NCI-H1092 treated with DMSO at 0.1 percent for 48 hours (cell line): ENCODE measurements around the gene STAT2.
A peak's percentile ranks its signal among the peaks of the same experiment; 100 is the strongest.
"Not testable (repeated sequence)": the region's sequence is repeated elsewhere in the genome, so short reads cannot be mapped to it uniquely, and the experiment has no call there.

Experiments
- DNase-seq: peaks from one replicate; lab custom pipeline; 2025; lab: John Stamatoyannopoulos, UW

STAT2 gene

DNA sequence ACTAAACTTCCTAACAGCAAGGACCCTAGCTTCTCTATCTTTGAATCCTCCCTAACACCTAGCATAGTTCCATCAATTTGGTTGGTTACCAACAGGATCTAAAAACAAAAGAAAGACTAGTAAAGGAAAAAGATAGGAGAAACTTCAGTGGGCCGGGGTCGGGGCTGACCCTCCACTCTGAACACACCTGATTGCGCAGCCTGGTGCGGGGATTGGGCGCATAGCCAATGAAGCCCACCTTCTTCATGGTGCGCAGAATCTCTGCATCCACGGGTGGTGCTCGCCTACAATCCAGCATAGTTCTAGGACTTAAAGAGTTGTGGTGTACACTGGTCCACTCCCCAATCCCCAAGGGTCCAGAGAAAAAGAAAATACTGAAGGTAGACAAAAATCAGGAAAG, 33.8 kb downstream of the STAT2 start:
- no peak for DNase-seq

DNA sequence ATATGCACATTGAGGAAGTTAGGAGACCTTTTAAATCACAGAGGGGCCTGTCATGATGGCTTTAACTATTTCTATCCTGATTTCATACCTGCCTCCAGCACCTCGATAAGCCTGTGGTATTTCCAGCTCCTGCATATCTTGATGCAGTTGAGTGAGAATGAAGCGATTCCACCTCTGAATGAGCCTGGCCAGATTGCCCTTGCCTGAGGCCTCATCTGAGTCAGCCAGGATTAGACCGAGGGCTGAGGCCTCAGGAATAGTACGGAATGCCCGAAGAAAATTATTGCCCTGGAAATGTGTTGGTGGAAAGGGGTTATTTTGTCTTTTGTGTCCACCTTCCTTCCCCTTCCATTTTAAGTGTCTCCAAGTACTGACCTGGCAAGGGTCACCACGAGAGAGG, 35.7 kb downstream of the STAT2 start:
- no peak for DNase-seq

DNA sequence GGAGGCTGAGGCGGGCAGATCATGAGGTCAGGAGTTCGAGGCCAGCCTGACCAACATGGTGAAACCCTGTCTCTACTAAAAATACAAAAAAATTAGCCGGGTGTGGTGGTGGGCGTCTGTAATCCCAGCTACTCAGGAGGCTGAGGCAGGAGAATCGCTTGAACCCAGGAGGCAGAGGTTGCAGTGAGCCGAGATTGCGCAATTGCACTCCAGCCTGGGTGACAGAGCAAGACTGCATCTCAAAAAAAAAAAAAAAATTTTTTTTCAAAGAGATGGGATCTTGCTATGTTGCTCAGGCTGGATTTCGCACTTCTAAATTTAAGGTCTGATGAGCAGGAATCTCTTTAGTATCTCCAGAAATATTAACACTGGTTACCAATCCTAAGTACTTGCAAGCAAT, 38.3 kb downstream of the STAT2 start:
- DNase-seq: not testable (repeated sequence)

DNA sequence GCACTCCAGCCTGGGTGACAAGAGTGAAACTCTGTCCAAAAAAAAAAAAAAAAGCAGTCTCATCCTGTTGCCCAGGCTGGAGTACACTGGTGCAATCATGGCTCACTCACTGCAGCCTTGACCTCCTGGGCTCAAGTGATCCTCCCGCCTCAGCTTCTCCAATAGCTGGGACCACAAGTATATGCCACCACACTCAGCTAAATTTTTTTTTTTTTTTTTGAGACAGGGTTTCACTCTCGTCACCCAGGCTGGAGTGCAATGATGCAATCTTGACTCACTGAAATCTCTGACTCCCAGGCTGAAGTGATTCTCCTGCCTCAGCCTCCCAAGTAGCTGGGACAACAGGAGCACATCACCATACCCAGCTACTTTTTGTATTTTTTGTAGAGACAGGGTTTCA, 38.9 kb downstream of the STAT2 start:
- DNase-seq: no peak

DNA sequence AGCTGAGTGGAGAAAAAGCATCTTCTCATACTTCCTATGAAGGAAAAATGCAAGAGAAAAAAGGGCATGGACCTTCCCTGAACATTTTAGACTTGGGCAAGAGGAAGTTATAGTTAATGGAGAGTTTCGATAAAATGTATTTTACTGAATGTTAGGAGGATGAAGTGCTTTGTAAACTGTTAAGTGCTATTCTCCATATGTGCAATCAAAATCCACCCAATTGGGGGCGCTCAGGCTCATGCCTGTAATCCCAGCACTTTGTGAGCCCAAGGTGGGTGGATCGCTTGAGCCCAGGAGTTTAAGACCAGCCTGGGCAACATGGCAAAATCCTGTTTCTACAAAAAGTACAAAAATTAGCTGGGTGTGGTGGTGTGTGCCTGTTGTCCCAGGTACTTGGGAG, 42.2 kb downstream of the STAT2 start:
- DNase-seq: no peak

DNA sequence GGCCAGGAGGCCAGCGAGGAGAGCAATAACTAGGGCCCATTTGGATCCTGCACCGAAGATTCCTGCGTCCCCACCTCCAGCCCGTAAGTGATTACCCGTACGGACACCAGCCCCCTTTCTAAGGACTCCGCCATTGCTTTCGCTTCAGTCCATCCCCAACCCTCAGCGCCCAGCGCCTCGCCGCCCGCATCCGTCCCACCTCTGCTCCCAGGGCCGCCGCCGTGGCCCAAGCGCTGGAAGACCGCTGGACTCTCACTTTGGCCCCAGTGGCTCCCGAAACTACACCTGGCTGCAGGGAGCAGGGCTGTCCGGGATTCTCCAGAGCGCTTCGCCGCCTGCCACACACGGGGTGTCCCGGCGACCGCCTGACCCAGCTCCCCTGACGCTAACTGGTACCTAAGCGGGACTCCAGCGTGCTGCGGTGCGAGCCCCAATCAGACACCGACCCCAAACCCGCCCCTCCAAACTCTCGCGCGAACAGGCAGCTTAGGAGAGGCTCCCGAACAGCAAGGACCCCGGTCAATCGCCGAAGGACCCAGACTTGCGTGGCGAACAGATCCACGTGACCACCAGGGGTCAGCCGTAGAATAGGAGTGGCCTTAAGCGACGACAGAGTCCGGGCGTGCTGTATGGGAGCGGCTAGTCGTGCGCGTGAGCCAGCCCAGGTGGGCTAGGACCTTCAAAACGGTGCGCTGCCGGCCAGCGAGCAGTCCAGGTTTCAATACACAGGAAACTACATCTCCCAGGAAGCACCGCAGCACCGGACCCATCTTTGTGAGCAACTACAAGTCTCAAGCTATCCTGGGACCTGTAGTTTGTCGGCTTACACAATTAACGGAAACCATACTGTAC, 44.1 kb downstream of the STAT2 start, which contains the start of gene CNPY2:
TSS of gene CNPY2 (minus strand) at position 367 of the 852 bp plus-strand sequence. CDS start 771 bp downstream, outside the sequence.
- peak; percentile 97 for DNase-seq

DNA sequence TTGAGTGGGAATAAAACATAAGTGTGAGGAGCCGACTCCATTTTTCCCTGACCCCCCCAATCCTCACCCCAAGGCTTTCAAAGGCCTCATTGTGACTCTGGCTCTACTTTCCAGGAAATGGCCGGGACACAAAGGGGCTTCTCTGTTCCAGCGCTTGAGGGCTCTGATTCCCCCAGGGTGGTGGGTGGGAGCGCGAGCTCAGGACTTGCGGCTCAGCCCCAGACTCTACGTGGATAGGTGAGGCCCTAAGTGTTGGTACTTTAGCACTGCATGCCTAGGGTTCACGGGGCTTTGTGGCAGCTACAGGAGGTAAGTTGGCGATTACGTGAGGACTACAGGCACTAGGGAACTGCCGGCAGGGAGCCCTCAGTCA, 44.7 kb downstream of the STAT2 start:
- no peak for DNase-seq

DNA sequence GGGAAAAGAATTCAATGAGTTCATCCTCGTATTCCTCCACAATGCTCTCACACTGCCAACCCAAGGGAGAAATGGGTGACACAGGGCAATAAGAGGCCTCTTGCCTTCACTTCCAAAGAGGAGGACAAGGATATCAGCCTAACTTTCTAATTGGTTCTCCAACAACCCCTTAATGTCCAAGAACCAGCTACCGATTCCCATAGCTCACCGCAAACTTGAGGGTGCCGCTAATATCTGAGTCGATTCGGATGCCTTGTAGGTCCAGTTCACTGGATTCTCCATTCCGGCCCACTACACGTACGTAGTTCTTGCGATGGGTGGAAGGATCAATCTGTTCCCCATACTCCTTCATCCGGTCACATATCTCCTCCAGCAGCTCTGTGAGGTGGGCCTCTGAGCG, 48.9 kb downstream of the STAT2 start:
- no peak for DNase-seq

DNA sequence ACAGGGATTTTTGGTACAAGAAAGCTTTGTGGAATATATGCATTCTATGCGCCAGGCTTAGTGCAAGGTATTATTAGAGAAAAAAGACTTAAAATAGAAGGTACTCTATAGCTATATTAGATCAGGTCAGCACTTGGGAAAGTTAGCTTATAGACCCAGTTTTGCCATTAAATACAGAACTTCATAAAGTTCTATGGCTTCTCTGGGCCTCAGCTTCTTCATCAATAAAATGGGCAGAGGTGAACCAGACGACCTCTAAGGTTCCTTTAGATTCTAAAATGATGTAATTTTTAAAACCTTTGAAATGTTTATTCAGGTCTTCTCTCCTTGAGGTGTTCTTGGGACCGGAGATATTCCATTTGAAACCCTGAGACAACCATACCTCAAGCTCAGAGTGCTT, 51.2 kb downstream of the STAT2 start:
- DNase-seq: no peak

DNA sequence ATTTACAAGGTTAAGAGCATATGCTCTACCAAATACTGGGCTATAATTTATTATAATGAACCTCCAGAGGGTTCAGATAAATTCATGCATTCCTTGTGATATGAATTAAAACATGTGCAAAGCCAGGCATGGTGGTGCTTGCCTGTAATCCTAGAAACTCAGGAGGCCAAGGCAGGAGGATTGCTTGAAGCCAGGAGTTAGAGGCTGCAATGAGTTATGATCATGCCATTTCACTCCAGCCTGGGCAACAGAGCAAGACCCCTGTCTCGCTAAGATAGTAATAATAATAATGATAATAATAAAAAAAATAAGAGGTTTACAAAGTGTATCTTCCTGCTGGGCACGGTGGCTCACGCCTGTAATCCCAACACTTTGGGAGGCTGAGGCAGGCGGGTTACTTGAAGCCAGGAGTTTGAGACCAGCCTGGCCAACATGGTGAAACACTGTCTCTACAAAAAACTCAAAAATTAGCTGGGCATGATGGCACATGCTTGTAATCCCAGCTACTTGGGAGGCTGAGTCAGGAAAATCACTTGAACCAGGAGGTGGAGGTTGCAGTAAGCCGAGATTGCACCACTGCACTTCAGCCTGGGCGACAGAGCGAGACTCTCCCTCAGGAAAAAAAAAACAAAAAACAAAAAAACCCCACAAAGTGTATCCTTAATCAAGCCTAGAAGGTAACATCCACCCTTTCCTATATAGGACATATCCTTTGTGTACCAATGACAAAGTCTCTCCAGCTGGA, 52.5 kb downstream of the STAT2 start:
- DNase-seq: no peak

DNA sequence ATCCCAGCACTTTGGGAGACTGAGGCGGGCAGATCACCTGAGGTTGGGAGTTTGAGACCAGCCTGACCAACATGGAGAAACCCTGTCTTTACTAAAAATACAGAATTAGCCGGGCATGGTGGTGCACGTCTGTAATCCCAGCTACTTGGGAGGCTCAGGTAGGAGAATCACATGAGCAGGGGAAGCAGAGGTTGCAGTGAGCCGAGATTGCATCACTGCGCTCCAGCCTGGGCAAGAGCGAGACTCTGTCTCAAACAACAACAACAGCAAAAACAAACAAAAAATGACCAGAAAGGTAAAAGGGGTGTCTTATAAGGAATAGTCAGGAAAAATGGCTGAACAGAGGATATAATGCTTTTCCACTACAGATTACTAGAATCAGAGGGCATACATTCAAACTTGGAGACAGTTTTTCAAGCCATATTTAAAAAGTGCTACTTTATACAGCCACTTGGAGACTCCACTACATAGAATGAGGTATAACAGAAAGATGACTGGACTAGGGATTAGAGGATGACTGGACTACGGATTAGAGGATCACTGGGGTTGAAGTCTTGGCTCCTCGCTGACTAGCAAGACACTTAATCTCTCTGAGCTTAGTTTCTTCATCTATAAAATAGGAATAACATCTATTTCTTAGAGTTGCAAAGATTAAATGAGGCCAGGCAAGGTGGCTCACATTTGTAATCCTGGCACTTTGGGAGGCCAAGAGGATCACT, 54.9 kb downstream of the STAT2 start:
- DNase-seq: no peak

DNA sequence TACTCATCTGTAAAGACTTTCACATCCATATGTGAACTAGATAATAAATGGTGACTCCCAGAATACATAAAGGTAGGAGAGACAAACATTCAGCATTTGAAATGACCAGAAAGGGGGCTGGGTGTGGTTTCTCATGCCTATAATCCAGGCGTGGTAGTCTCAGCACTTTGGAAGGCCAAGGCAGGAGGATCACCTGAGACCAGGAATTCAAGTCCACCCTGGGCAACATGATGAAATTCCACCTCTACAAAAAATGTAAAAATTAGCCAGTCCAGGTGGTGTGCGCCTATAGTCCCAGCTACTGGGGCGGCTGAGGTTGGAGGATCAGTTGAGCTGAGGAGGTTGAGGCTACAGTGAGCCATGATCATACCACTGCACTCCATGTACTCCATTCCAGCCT, 55.6 kb downstream of the STAT2 start:
- no peak for DNase-seq

DNA sequence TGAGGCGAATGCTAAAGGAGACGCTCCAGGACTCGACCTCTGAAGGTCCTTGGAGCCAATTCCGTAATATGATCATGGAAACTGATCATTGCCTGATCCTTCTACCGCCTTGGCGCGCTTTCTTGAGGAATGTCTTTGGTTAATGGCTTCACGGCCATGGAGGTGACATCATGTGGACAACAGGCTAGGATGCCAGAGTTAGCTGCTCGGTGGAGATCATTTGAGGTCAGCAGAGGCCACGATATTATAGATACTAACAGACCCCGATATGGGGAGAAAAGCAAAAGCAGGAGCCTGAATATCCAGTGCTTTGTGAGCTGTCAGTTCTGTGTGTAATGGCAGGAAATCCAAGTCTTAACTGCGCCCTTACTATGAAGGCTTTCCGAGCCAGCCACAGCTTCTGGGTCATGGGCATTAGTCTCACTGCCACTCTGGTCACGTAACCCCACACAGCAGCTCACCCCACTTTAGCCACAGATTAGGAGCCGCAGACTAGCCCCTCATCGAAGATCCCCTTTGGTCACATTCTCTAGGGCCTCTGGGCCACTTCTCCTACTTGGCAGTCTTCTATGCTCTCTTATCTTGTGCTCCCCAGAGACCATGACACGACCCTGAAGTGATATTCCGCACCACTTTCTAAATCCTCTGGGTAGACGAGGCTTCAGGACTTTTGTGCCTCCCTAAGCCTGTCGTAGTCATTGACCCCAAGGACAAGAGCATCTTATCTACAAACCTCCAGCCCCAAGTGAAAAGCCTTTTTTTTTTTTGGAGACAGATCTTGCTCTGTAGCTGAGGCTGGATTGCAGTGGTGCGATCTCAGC, 59.1 kb downstream of the STAT2 start:
- DNase-seq: no peak

DNA sequence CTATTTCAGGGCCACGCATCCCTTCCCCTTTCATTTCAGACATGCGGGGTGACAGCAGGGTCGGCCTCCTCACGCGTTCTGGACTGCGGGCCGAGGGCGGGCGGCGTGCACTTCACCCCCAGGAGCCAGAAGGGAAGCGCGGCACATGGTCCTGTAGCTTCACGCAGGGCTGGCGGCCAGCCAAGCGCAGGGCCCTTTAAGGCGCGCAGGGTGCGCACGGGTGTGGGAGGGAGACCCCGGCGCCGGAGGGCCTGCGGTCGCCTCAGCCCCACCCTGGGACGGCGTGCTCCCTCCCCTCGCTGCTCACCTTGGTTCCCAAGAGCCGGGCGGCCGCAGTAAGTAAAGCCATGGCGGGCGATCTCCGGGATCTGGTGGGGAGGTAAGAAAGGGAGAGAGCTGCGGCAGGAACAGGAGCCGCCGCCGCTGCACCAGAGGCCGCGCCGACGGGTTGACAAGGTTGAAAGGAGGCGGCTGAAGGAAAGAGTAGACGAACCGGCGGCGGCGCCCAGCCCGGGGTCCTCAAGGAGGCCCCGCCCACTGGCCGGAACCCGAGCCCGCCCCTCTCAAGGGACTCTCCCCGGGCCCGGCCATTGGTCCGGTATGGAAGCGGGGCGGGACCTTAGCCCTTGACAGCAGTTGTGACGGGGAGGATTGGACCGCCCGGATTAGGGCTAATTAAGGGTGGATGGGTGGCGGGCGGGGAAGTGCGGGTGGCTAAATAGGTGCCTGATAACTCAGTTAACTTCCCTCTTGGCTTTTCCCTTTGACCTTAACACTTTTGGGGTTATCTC, 59.9 kb downstream of the STAT2 start, which contains the start of gene CS:
TSS of gene CS (minus strand) at position 478 of the 791 bp plus-strand sequence. CDS start at position 349, 129 bp downstream.
- DNase-seq: peak; percentile 95

DNA sequence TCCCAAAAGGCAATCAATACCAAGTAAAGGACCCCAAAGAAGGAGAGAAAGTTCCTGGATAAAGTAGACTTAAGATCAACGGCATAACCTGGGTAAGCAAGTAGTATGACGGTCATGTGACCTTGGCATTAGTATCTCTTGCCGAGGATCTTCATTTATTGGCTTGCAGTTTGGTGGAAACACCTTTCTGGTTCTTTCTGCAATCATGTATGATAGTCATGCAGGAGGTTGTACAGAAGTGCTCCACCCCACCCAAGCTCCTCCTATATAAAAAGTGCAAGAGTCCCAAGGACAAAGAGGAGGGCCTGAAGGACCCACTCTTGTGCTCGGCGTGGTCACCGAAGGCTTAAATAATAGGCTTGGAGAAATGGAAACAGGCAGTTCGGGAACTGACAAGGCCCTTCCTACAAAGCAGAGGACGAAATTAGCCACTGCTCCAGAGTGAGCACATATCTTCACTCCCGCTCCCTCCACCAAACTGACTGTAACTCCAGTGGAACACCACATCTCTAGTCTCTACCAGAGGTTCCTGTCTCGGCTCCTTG, 60.5 kb downstream of the STAT2 start:
- no peak for DNase-seq

DNA sequence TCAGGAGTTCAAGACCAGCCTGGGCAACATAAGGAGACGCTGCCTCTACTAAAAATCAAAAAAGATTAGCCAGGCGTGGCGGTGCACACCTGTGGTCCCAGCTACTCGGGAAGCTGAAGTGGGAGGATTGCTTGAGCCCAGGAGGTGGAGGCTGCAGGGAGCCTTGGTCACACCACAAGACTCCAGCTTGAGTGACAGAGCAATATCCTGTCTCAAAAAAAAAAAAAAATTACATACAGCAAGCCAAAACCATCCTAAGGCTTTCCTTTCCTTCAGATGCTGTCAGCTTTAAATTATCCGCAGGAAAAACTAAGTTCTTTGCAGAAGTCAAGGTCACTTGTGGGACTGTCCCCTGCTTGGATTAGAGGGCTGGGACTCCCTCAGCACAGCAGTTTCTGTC, 61.1 kb downstream of the STAT2 start:
- no peak for DNase-seq

DNA sequence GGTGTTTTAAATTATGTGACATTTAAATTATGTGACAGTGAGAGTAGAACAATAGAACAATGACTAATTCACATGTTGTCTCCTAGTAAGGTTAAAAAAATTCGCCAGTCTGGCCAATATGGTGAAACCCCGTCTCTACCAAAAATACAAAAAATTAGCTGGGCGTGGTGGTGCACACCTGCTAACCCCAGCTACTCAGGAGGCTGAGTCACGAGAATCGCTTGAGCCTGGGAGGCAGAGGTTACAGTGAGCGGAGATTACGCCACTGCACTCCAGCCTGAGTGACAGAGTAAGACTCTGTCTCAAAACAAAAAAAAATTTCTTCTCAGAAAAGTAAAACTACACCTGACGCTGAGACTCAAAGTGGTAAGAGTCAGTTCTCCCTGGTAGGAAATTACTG, 62.5 kb downstream of the STAT2 start:
- no peak for DNase-seq

DNA sequence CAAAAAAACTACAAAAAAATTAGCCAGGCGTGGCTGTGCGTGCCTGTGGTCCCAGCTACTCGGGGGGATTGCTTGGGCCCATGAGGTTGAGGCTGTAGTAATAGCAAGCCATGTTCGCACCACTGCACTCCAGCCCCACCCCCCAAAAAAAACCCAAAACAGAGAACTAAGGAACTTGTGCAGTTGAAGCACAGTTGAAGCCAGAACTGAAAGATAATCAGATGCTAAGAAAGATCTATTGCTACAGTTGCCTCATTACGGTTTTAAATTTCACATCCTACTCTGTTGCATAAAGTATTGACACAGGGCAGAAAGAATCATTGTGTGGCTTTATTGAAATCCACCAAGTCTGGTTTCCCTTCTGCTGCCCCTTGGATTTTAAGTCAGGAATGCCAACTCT, 63.6 kb downstream of the STAT2 start:
- no peak for DNase-seq

DNA sequence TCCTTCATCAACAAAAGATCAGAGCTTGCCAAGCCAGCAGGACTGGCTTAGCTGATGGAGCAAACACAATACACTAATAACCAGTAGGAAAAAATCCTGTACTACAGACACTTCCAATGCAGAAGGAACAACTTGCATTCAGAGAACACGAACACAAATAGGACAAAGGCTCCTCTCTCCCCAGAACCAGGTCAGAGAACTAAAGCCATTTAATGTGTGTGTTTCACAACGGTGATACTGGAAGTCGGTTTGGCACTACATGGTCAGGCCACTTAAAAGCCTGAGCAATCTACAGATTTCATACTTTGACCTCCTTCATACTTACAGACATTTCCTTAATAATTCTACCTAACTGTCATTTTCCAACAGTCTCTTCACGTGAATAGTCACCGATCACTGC, 66.1 kb downstream of the STAT2 start:
- DNase-seq: no peak
